Mucosa of descending colon (tissue), 3 donors: ENCODE data around the gene PGPEP1. TPM values are rescaled to one million over a fixed set of nuclear protein-coding genes. Genes with fewer than 3 reads are reported as not detected.

Experiments
- ATAC-seq: fragments of 200-7000 bp; cut with Tn5 transposase; one replicate; pipeline ENCODE4 v1.9.1; 2020; ENCODE audit warnings: mild to moderate bottlenecking, moderate library complexity
- DNase-seq, 3 donors: peaks; one replicate each; pipeline ENCODE4 v3.0.0-alpha.2; 2020
- H3K36me3 ChIP-seq: fragments of 200-600 bp; one replicate; pipeline ENCODE4 v1.8.0; 2021; ENCODE audit warnings: low read depth, mild to moderate bottlenecking
- H3K4me1 ChIP-seq: fragments of 200-600 bp; one replicate; pipeline ENCODE4 v1.8.0; 2021; ENCODE audit warnings: low read depth, mild to moderate bottlenecking
- H3K4me3 ChIP-seq: fragments of 200-600 bp; one replicate; pipeline ENCODE4 v1.8.0; 2021; ENCODE audit warnings: mild to moderate bottlenecking
- H3K9me3 ChIP-seq: fragments of 200-600 bp; one replicate; pipeline ENCODE4 v1.8.0; 2021; ENCODE audit warnings: mild to moderate bottlenecking
- intact Hi-C, 2 donors: fragments of 100-400 bp; cut with DNase I in 1 of 2; cut with micrococcal nuclease in 1 of 2; formaldehyde crosslinking; loops; one replicate each; pipeline versions ENCODE4 v1.11.0 to v1.11.1; 2022; cut with DNase I, micrococcal nuclease
- total RNA-seq, 3 donors: library from RNA; stranded (reverse); fragmentation: NEBNext Ultra II Directional in 2 of 3; extraction: Animal tissue kit (Norgen Biotek cat#: 25700) in 2 of 3; gene quantifications; one replicate each; pipeline versions ENCODE4 v1.2.1 to v1.2.4, GENCODE V29; 2021 to 2023
- TF ChIP-seq, protein P1 (sequence below): fragments of 200-600 bp; IDR thresholded peaks from one replicate; pipeline ENCODE4 v1.8.0; 2022; ENCODE audit warnings: antibody characterized with exemption, mild to moderate bottlenecking
- donor health status: DM: no; HTN: no; CAD: no; lungs with moderate emphysema.
- donor health status: DM: no; HTN: no; CAD: no.
- donor health status: DM: no; HTN: yes; CAD: no.

Gene PGPEP1
- total RNA-seq, 3 donors from 2014 or later = 77.1 to 97.4 (median 91.5) TPM

DNA sequence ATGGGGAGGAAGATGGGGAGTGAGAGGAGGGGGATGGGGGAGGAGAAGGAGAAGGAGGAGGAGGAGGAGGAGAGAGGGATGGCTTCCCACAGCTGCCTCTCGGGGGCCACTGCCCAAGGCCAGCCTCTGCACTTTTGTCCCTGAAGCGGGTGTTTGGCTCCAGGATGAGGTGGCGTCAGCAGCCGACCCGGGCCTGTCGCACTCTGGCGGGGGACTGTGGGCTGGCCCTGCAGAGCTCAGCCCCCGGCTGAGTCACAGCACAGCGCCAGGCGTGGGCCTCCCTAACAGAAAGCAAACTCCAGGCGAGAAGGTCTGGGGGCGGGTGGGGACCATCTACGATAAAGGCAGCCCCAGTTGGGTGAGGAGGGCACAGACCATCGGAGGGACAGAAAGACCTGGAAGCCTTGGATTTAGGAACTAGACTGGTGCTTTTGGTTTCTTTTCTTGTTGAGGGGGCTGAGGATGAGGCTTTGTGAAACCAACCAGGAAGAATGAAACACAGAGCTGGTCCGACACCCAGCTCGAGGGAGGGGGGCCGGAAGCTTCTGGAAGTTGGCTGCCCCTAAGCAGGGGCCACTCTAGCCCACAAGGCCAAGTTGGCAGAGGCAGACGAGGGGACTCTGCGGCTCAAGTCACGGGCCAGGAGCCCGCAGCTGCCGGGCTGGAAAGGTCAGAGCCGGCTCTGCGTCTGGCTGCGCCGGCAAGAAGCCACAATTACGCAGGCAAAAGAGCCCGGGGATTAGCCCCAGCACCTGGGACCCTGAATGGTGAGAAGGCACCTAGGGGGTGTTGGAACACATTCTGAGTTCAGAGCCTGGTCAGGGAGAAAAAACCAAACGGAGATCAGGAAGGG is 35.7 kb upstream of the PGPEP1 start:
- intact Hi-C loops = no loop called here
- Histone ChIP-seq H3K36me3 (no peaks in the 10 kb centered on the region), H3K4me1 (peaks cover 27% of the 10 kb centered on the region), H3K4me3 (no peak overlapping the region), H3K9me3 (no peaks in the 10 kb centered on the region)
- ATAC-seq = peak; percentile 67
- peak; percentile 69 to 88 (median 78) for DNase-seq
- TF ChIP-seq, protein P1, sequence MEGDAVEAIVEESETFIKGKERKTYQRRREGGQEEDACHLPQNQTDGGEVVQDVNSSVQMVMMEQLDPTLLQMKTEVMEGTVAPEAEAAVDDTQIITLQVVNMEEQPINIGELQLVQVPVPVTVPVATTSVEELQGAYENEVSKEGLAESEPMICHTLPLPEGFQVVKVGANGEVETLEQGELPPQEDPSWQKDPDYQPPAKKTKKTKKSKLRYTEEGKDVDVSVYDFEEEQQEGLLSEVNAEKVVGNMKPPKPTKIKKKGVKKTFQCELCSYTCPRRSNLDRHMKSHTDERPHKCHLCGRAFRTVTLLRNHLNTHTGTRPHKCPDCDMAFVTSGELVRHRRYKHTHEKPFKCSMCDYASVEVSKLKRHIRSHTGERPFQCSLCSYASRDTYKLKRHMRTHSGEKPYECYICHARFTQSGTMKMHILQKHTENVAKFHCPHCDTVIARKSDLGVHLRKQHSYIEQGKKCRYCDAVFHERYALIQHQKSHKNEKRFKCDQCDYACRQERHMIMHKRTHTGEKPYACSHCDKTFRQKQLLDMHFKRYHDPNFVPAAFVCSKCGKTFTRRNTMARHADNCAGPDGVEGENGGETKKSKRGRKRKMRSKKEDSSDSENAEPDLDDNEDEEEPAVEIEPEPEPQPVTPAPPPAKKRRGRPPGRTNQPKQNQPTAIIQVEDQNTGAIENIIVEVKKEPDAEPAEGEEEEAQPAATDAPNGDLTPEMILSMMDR = no peak

DNA sequence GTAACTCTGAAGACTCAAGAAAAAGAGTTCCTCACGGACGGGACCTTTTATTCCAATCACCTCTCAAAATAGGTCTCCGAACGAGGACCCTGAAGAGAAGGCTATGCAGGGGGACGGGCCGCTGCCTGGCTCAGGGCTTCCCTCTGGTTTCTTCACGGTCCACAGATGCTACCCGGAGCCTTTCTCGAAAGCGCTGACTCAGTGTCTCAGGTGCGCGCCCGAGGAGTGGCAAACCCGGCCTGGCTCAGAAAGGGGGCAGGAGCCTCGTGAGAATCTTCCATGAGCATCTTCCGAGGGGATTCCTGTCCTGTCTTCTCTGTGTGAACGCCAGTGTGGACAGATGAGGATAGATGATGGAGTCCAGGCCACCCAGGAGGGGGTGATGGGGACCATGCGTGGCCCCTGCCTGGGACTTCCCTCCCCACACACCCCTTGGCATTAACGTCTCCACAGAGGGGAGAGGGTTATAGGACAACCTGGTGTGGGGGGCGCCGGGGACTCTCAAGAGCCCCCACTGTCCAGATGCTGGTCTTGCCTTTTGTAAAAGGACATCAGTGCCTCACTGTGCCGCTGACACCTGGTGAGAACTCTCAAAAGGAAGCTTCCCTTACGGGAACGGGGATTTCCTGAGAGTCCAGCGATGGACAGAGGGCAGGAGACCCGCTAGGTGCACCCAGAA is 34.0 kb upstream of the PGPEP1 start:
- intact Hi-C loops = no loop called here
- H3K4me1 ChIP-seq = peaks cover 27% of the 10 kb centered on the region
- H3K36me3 ChIP-seq = no peaks in the 10 kb centered on the region

DNA sequence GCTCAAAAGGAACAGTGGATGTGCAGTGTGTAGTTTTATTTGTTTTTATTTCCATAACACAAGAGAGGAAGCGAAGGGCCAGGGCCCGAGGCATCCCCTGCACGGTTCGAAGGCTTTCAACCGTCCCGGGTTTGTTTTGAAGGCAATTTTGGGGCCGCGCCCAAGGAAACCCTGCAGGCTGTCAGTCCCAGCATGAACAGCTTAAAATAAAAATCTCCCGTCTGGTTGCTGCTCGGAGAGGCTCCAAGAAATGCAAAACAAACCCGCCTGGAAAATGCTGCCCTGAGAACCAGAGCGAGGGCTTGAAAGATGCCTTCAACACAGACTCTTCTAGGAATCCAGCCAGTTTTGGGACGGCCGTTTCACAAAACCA is 33.5 kb upstream of the PGPEP1 start:
- TF ChIP-seq, protein P1 = no peak
- Histone ChIP-seq H3K4me3 (no peak overlapping the region), H3K36me3 (no peaks in the 10 kb centered on the region), H3K9me3 (no peaks in the 10 kb centered on the region), H3K4me1 (peaks cover 30% of the 10 kb centered on the region)
- ATAC-seq = no peak
- intact Hi-C loops = no loop called here
- no peak for DNase-seq

More for the DNA sequence above, 34.0 kb upstream of the PGPEP1 start:
- peak in 1 of 3 donors; percentile 62 for DNase-seq
- ATAC-seq = no peak
- TF ChIP-seq, protein P1 = no peak
- Histone ChIP-seq H3K4me3 (no peak overlapping the region), H3K9me3 (no peaks in the 10 kb centered on the region)

DNA sequence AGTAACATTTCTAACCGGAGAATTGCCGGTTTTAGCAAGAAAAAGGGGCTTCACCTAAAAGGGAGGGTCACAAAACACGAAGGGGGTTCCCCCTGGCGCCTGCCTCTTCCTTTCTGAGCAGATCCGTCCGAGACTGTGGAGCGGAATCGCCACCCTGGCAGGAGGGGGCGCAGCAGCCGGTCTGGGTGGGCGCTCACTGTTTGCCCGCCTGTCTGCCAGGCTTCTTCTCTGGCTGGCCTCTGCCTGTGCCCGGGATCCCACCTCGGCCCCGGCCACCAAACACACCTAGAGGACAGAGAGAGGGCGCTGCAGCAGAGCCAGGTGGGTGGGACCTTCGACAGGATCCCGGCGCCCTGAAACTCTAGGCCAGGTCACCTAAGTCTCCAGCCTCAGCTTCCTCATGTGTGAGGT is 33.1 kb upstream of the PGPEP1 start:
- Histone ChIP-seq H3K4me3 (no peak overlapping the region), H3K4me1 (peaks cover 34% of the 10 kb centered on the region), H3K36me3 (no peaks in the 10 kb centered on the region), H3K9me3 (no peaks in the 10 kb centered on the region)
- intact Hi-C loops = no loop called here
- ATAC-seq = no peak
- TF ChIP-seq, protein P1 = no peak
- DNase-seq = peak in 1 of 3 donors; percentile 65

DNA sequence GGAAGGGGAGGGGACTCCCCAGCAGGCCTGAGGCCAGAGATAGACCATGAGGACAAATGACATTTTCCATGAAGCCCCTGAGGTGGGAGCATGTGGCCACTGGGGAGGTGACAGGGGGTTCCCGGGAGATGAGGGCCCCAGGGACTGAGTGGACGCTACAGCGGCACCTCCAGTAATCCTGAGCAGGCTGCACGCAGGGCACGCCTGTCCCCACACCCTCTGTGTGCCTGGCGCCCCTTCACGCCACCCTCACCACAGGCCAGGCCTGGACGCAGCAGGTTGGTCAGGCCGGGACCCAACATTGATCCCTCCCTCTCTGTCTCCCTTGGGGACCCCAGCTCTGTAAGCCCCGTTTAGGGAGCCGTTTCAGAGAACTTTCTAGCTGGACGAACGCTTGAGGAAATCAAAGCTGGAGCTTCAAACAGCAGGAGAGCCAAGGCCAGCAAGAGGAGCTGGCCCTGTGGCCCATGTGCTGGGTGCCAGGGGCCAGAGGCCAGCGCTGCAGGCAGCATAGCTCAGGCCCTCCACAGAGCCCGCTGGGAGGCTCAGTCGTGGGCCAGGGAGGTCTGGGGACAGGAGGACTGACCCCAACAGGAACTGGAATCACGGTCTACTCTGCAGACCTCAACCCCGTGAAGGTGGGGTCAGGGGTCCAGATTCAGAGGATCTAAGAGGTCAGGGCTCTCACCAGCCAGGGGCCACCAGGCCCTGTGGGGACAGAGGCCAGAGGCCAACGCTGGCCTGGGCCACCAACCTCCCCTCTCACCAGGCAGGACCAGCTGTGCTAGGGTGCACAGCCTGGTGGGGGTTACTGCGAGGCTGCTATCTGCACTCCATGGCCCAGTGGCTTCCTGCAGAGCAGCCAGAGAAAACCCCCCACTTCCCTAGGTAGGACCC is 32.1 kb upstream of the PGPEP1 start:
- ATAC-seq = no peak
- peak in 1 of 3 donors; percentile 58 for DNase-seq
- no peaks in the 10 kb centered on the region for H3K36me3 ChIP-seq

More for the DNA sequence above, 32.1 kb upstream of the PGPEP1 start:
- Histone ChIP-seq H3K4me1 (peaks cover 43% of the 10 kb centered on the region), H3K9me3 (no peaks in the 10 kb centered on the region), H3K4me3 (no peak overlapping the region)
- TF ChIP-seq, protein P1 = no peak
- intact Hi-C loops = no loop called here
